Mesenchymal stem cell (in vitro differentiated cells and primary cell): ENCODE measurements around the gene SIPA1L3.
A peak's percentile ranks its signal among the peaks of the same experiment; 100 is the strongest.

Experiments used
- DNase-seq: peaks from one replicate; pipeline ENCODE4 v3.0.0-alpha.2; 2013
- H2AFZ ChIP-seq: one replicate; pipeline ENCODE4 v1.6.1; 2013; ENCODE audit warnings: low read depth, mild to moderate bottlenecking, control low read depth, inconsistent platforms, low read length, moderate library complexity
- H2AK5ac ChIP-seq: 2 replicates; pipeline ENCODE4 v1.6.1; 2013; ENCODE audit warnings: low read length, moderate library complexity, mild to moderate bottlenecking, inconsistent platforms; ENCODE audit not compliant: severe bottlenecking
- H2BK120ac ChIP-seq: one replicate; pipeline ENCODE4 v1.6.1; 2013; ENCODE audit warnings: low read depth, mild to moderate bottlenecking, inconsistent platforms, low read length, moderate library complexity
- H2BK12ac ChIP-seq, 2 experiments: one replicate each; pipeline ENCODE4 v1.6.1; 2013; ENCODE audit warnings: inconsistent platforms in 2 of 2, low read length in 2 of 2, mild to moderate bottlenecking in 2 of 2, moderate library complexity in 2 of 2, control low read depth in 1 of 2
- H2BK15ac ChIP-seq: one replicate; pipeline ENCODE4 v1.6.1; 2013; ENCODE audit warnings: mild to moderate bottlenecking, low read depth, inconsistent platforms; ENCODE audit not compliant: poor library complexity, severe bottlenecking
- H2BK5ac ChIP-seq: 2 replicates; pipeline ENCODE4 v1.6.1; 2013; ENCODE audit warnings: low read depth, mild to moderate bottlenecking, low read length, control low read depth, inconsistent platforms; ENCODE audit not compliant: poor library complexity, severe bottlenecking
- H3K14ac ChIP-seq, 2 experiments: one replicate each; pipeline ENCODE4 v1.6.1; 2013; ENCODE audit warnings: inconsistent platforms in 2 of 2, low read length in 2 of 2, control low read depth in 1 of 2, mild to moderate bottlenecking in 1 of 2, moderate library complexity in 1 of 2
- H3K18ac ChIP-seq, 2 experiments: one replicate each; pipeline ENCODE4 v1.6.1; 2013; ENCODE audit warnings: inconsistent platforms in 2 of 2, low read length in 2 of 2, control low read depth in 1 of 2, low read depth in 1 of 2, mild to moderate bottlenecking in 1 of 2
- H3K23ac ChIP-seq, 2 experiments: one replicate each; pipeline ENCODE4 v1.6.1; 2013; ENCODE audit warnings: inconsistent platforms in 2 of 2, low read length in 2 of 2, mild to moderate bottlenecking in 2 of 2, moderate library complexity in 2 of 2, control low read depth in 1 of 2
- H3K27ac ChIP-seq: 2 replicates; pipeline ENCODE4 v1.5.1; 2013; ENCODE audit warnings: mild to moderate bottlenecking, moderate library complexity, low read length, control low read depth, inconsistent platforms; ENCODE audit not compliant: poor library complexity, severe bottlenecking
- H3K27me3 ChIP-seq, 2 experiments: 2 replicates each; pipeline versions ENCODE4 v1.6.1 to v1.7.0; 2013; ENCODE audit warnings: low read length in 2 of 2, mild to moderate bottlenecking in 2 of 2, moderate library complexity in 2 of 2, control low read depth in 1 of 2, inconsistent platforms in 1 of 2; ENCODE audit not compliant: control insufficient read depth in 1 of 2, insufficient read depth in 1 of 2
- H3K36me3 ChIP-seq, 2 experiments: 2 replicates each; pipeline versions ENCODE4 v1.6.1 to v1.7.0; 2013; ENCODE audit warnings: low read length in 2 of 2, control low read depth in 1 of 2, inconsistent platforms in 1 of 2, low read depth in 1 of 2, mild to moderate bottlenecking in 1 of 2; ENCODE audit not compliant: insufficient read depth in 2 of 2, control insufficient read depth in 1 of 2
- H3K4ac ChIP-seq, 2 experiments: one replicate each; pipeline ENCODE4 v1.6.1; 2013; ENCODE audit warnings: inconsistent platforms in 2 of 2, low read length in 2 of 2, mild to moderate bottlenecking in 2 of 2, moderate library complexity in 2 of 2, control low read depth in 1 of 2, low read depth in 1 of 2
- H3K4me1 ChIP-seq: 2 replicates; pipeline ENCODE4 v1.6.1; 2013; ENCODE audit warnings: low read depth, low read length, control low read depth; ENCODE audit not compliant: control insufficient read depth, insufficient read depth
- H3K4me2 ChIP-seq: 2 replicates; pipeline ENCODE4 v1.6.1; 2013; ENCODE audit warnings: low read length, mild to moderate bottlenecking, inconsistent platforms; ENCODE audit not compliant: poor library complexity, severe bottlenecking
- H3K4me3 ChIP-seq, 2 experiments: 2 replicates each; pipeline versions ENCODE4 v1.5.1 to v1.7.0; 2013; ENCODE audit warnings: low read length in 2 of 2, mild to moderate bottlenecking in 2 of 2, control low read depth in 1 of 2, low read depth in 1 of 2; ENCODE audit not compliant: insufficient read depth in 1 of 2
- H3K79me1 ChIP-seq: replicated peaks from 2 replicates; pipeline ENCODE4 v1.6.1; 2013; ENCODE audit warnings: mild to moderate bottlenecking, control low read depth, low read length, inconsistent platforms; ENCODE audit not compliant: poor library complexity, severe bottlenecking
- H3K9ac ChIP-seq: 2 replicates; pipeline ENCODE4 v1.7.0; 2013; ENCODE audit warnings: mild to moderate bottlenecking, low read length, moderate library complexity
- H3K9me3 ChIP-seq: 2 replicates; pipeline ENCODE4 v1.7.0; 2013; ENCODE audit warnings: mild to moderate bottlenecking, low read length; ENCODE audit not compliant: control insufficient read depth
- H4K8ac ChIP-seq: one replicate; pipeline ENCODE4 v1.6.1; 2013; ENCODE audit warnings: inconsistent platforms, mild to moderate bottlenecking, low read length, moderate library complexity
- H4K91ac ChIP-seq: one replicate; pipeline ENCODE4 v1.6.1; 2013; ENCODE audit warnings: mild to moderate bottlenecking, low read length, inconsistent platforms
- WGBS: methylation state at CpG from one replicate; pipeline ENCODE4 v1.1.7; 2013; ENCODE audit warnings: mixed read lengths; 5-methylcytosine and 5-hydroxymethylcytosine counted together

Gene SIPA1L3

GRCh38 chr19:38036707-38037611 is 130.0 kb downstream of the SIPA1L3 start:
- no peak overlapping the region for H2BK120ac ChIP-seq
- H3K18ac ChIP-seq = no peak overlapping the region
- no peak overlapping the region for H2BK12ac ChIP-seq
- no peak overlapping the region for H2AFZ ChIP-seq
- peaks cover 0 to 5% of the 10 kb centered on the region in 2 experiments for H3K36me3 ChIP-seq
- peaks cover 52% of the 10 kb centered on the region for H3K4me1 ChIP-seq
- peak overlapping the region; percentile 43 for H4K8ac ChIP-seq
- H3K4ac ChIP-seq = no peak overlapping the region
- no peaks in the 10 kb centered on the region for H3K9me3 ChIP-seq
- peaks cover 7% of the 10 kb centered on the region for H3K79me1 ChIP-seq
- peak overlapping the region; percentile 81 for H2AK5ac ChIP-seq
- H2BK15ac ChIP-seq = no peak overlapping the region
- no peak overlapping the region for H4K91ac ChIP-seq
- no peak overlapping the region for H3K9ac ChIP-seq
- H3K27me3 ChIP-seq = no peaks in the 10 kb centered on the region
- peak overlapping the region; percentile 99 for H3K27ac ChIP-seq
- peak; percentile 53 for DNase-seq
- H3K14ac ChIP-seq = no peak overlapping the region
- 37% methylated on average over 17 of the region's 18 CpGs for WGBS
- H2BK5ac ChIP-seq = peak overlapping the region; percentile 24
- no peak overlapping the region for H3K4me2 ChIP-seq
- no peak overlapping the region for H3K4me3 ChIP-seq
- H3K23ac ChIP-seq = no peak overlapping the region

GRCh38 chr19:38039966-38040365 is 133.0 kb downstream of the SIPA1L3 start:
- no peak overlapping the region for H3K23ac ChIP-seq
- peaks cover 0 to 5% of the 10 kb centered on the region in 2 experiments for H3K36me3 ChIP-seq
- H3K4me1 ChIP-seq = peaks cover 43% of the 10 kb centered on the region
- no peak overlapping the region for H2BK5ac ChIP-seq
- peak; percentile 95 for DNase-seq
- H3K18ac ChIP-seq = no peak overlapping the region
- H2BK12ac ChIP-seq = no peak overlapping the region
- H3K9me3 ChIP-seq = no peaks in the 10 kb centered on the region
- H3K4me2 ChIP-seq = no peak overlapping the region
- no peak overlapping the region for H2BK120ac ChIP-seq
- no peak overlapping the region for H3K4me3 ChIP-seq
- peak overlapping the region; percentile 63 for H2AK5ac ChIP-seq
- H3K27me3 ChIP-seq = no peaks in the 10 kb centered on the region
- H2AFZ ChIP-seq = no peak overlapping the region
- WGBS = 24% methylated on average over 6 of the region's 6 CpGs
- H3K27ac ChIP-seq = no peak overlapping the region
- no peak overlapping the region for H4K8ac ChIP-seq
- H3K14ac ChIP-seq = no peak overlapping the region
- no peak overlapping the region for H3K4ac ChIP-seq
- H3K79me1 ChIP-seq = peaks cover 20% of the 10 kb centered on the region
- H3K9ac ChIP-seq = peak overlapping the region; percentile 86
- H2BK15ac ChIP-seq = no peak overlapping the region
- H4K91ac ChIP-seq = no peak overlapping the region

GRCh38 chr19:38042132-38042531 is 135.1 kb downstream of the SIPA1L3 start:
- Histone ChIP-seq H3K18ac (no peak overlapping the region), H3K27ac (no peak overlapping the region)

GRCh38 chr19:38043649-38044144 is 136.7 kb downstream of the SIPA1L3 start:
- WGBS = 68% methylated on average over 5 of the region's 5 CpGs
- H3K18ac ChIP-seq = no peak overlapping the region
- no peak overlapping the region for H3K23ac ChIP-seq
- H4K91ac ChIP-seq = peak overlapping the region; percentile 7
- peaks cover 34% of the 10 kb centered on the region for H3K4me1 ChIP-seq
- no peak overlapping the region for H3K4me2 ChIP-seq
- no peaks in the 10 kb centered on the region for H3K9me3 ChIP-seq
- H2AFZ ChIP-seq = no peak overlapping the region
- no peak overlapping the region for H3K14ac ChIP-seq
- peaks cover 32% of the 10 kb centered on the region for H3K79me1 ChIP-seq
- no peak for DNase-seq
- H2BK12ac ChIP-seq = no peak overlapping the region
- no peak overlapping the region for H2BK5ac ChIP-seq
- no peak overlapping the region for H3K4me3 ChIP-seq
- H3K27ac ChIP-seq = no peak overlapping the region
- H2AK5ac ChIP-seq = peak overlapping the region; percentile 40
- no peak overlapping the region for H3K9ac ChIP-seq
- H3K36me3 ChIP-seq = peaks cover 8 to 10% of the 10 kb centered on the region in 2 experiments
- H3K4ac ChIP-seq = no peak overlapping the region
- H2BK120ac ChIP-seq = no peak overlapping the region
- H3K27me3 ChIP-seq = no peaks in the 10 kb centered on the region
- no peak overlapping the region for H4K8ac ChIP-seq
- H2BK15ac ChIP-seq = no peak overlapping the region

More at GRCh38 chr19:38042132-38042531, 135.1 kb downstream of the SIPA1L3 start:
- Histone ChIP-seq H3K4me1 (peaks cover 33% of the 10 kb centered on the region), H3K9ac (no peak overlapping the region), H3K9me3 (no peaks in the 10 kb centered on the region), H3K36me3 (peaks cover 6 to 16% of the 10 kb centered on the region in 2 experiments), H3K4ac (no peak overlapping the region), H2AFZ (no peak overlapping the region), H2BK12ac (no peak overlapping the region), H3K4me3 (no peak overlapping the region), H4K91ac (no peak overlapping the region), H3K79me1 (peaks cover 30% of the 10 kb centered on the region), H2BK15ac (no peak overlapping the region), H4K8ac (no peak overlapping the region), H3K23ac (no peak overlapping the region), H3K4me2 (no peak overlapping the region), H2AK5ac (no peak overlapping the region), H3K27me3 (no peaks in the 10 kb centered on the region), H2BK120ac (no peak overlapping the region), H2BK5ac (no peak overlapping the region), H3K14ac (no peak overlapping the region)
- no peak for DNase-seq
- 100% methylated on average over 1 of the region's 2 CpGs for WGBS
